CD4-positive, CD25-positive, alpha-beta regulatory T cell (primary cell): Measurements from ENCODE around the gene LCE1E. TPM values are rescaled to one million over a fixed set of nuclear protein-coding genes. Genes with fewer than 3 reads are reported as not detected.

ENCODE experiments used
- ATAC-seq, 2 donors: fragments of 150-1000 bp; cut with Tn5 transposase; one replicate each; pipeline ENCODE4 v1.10.0; 2021; ENCODE audit warnings: low read depth in 2 of 2, moderate number of reproducible peaks in 2 of 2, moderate library complexity in 1 of 2
- DNase-seq, 3 donors: peaks; one replicate each; pipeline versions ENCODE4 v3.0.0 to v3.0.0-alpha.2; 2012 to 2022; ENCODE audit warnings: mixed read lengths in 1 of 3
- H3K27ac ChIP-seq: one replicate; pipeline ENCODE4 v1.7.0; 2013; ENCODE audit warnings: mild to moderate bottlenecking, low read length; ENCODE audit not compliant: insufficient read depth, poor library complexity, severe bottlenecking
- H3K27me3 ChIP-seq: one replicate; pipeline ENCODE4 v1.7.0; 2013; ENCODE audit warnings: low read length; ENCODE audit not compliant: control insufficient read depth, insufficient read depth
- H3K36me3 ChIP-seq: one replicate; pipeline ENCODE4 v1.7.0; 2013; ENCODE audit warnings: mild to moderate bottlenecking, low read length, moderate library complexity; ENCODE audit not compliant: control insufficient read depth, insufficient read depth
- H3K4me1 ChIP-seq: 2 replicates; pipeline ENCODE4 v1.7.0; 2013; ENCODE audit warnings: mild to moderate bottlenecking, low read length; ENCODE audit not compliant: insufficient read depth, control insufficient read depth, poor library complexity, severe bottlenecking
- H3K4me3 ChIP-seq: one replicate; pipeline ENCODE4 v1.7.0; 2013; ENCODE audit warnings: low read depth, mild to moderate bottlenecking, low read length, moderate library complexity
- H3K9me3 ChIP-seq, 2 experiments: 1 replicate in 1 of 2; 2 replicates in 1 of 2; pipeline ENCODE4 v1.7.0; 2013; ENCODE audit warnings: low read length in 2 of 2, mild to moderate bottlenecking in 1 of 2, moderate library complexity in 1 of 2; ENCODE audit not compliant: control insufficient read depth in 2 of 2
- H3K27ac Mint-ChIP-seq, 3 donors: one replicate each; pipeline ENCODE4 v1.8.0; 2020 to 2022; ENCODE audit warnings: mild to moderate bottlenecking in 3 of 3, mixed read lengths in 3 of 3, moderate library complexity in 2 of 3
- H3K27me3 Mint-ChIP-seq: one replicate; pipeline ENCODE4 v1.8.0; 2022; ENCODE audit warnings: mild to moderate bottlenecking, mixed read lengths
- H3K36me3 Mint-ChIP-seq: one replicate; pipeline ENCODE4 v1.8.0; 2020; ENCODE audit warnings: mixed read lengths
- H3K4me1 Mint-ChIP-seq, 4 donors: one replicate each; pipeline ENCODE4 v1.8.0; 2020 to 2022; ENCODE audit warnings: mixed read lengths in 4 of 4, mild to moderate bottlenecking in 1 of 4
- H3K4me3 Mint-ChIP-seq, 4 donors: one replicate each; pipeline ENCODE4 v1.8.0; 2020 to 2022; ENCODE audit warnings: mild to moderate bottlenecking in 4 of 4, mixed read lengths in 4 of 4, moderate library complexity in 3 of 4
- H3K9me3 Mint-ChIP-seq, 7 donors: one replicate each; pipeline ENCODE4 v1.8.0; 2020 to 2022; ENCODE audit warnings: mixed read lengths in 7 of 7, mild to moderate bottlenecking in 3 of 7, moderate library complexity in 2 of 7
- polyA plus RNA-seq, 4 donors: library from polyadenylated mRNA; unstranded; fragments of 300-500 nt; fragmentation: Illumina TruSeq; gene quantifications; one replicate each; pipeline ENCODE4 v1.2.3, GENCODE V29; 2021
- total RNA-seq: library from RNA; stranded (reverse); gene quantifications from one replicate; pipeline ENCODE4 v1.2.3, GENCODE V29; 2022

The LCE1E gene
- total and polyA plus RNA-seq, 5 donors from 2014 or later = not detected

DNA sequence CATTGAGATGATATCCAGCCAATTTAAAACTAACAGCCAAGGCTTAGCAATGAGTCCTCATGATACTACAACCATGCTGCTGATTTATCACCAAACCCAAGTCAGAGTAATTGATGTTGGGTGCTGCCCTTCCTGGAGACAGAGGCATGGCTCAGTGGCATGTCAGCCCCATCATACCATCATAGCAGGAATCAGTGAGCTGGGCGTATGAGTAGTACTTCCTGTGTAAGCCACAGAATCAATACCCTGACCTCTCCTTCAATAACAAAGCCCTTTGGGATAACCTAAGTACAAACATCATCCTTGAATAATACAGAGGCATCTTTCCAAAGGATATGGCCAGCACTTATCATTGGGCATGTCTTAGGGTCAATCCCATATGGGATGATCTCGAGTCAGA is 3.0 kb upstream of the LCE1E start:
- no peaks in the 10 kb centered on the region for H3K36me3 Mint-ChIP-seq
- no peaks in the 10 kb centered on the region for H3K4me1 ChIP-seq

GRCh38 chr1:152795686-152796085 is 9.6 kb downstream of the LCE1E start:
- H3K27me3 Mint-ChIP-seq = peaks cover 21% of the 10 kb centered on the region
- H3K27me3 ChIP-seq = no peaks in the 10 kb centered on the region
- H3K4me3 Mint-ChIP-seq = no peak overlapping the region
- H3K4me1 ChIP-seq = no peaks in the 10 kb centered on the region
- H3K27ac ChIP-seq = no peak overlapping the region
- DNase-seq = no peak
- H3K9me3 Mint-ChIP-seq = peaks cover 0 to 3% (median 0%) of the 10 kb centered on the region in 7 donors
- H3K9me3 ChIP-seq = no peaks in the 10 kb centered on the region
- H3K27ac Mint-ChIP-seq = no peak overlapping the region
- no peak for ATAC-seq
- H3K4me3 ChIP-seq = no peak overlapping the region
- H3K4me1 Mint-ChIP-seq = no peaks in the 10 kb centered on the region
- H3K36me3 ChIP-seq = no peaks in the 10 kb centered on the region
- H3K36me3 Mint-ChIP-seq = no peaks in the 10 kb centered on the region

More for the DNA sequence above, 3.0 kb upstream of the LCE1E start:
- no peak overlapping the region for H3K4me3 Mint-ChIP-seq
- Histone ChIP-seq H3K4me3 (no peak overlapping the region), H3K27ac (no peak overlapping the region), H3K9me3 (no peaks in the 10 kb centered on the region), H3K36me3 (no peaks in the 10 kb centered on the region), H3K27me3 (peaks cover 7% of the 10 kb centered on the region)
- DNase-seq (no peak), ATAC-seq (no peak)
- H3K4me1 Mint-ChIP-seq = no peaks in the 10 kb centered on the region
- H3K27ac Mint-ChIP-seq = no peak overlapping the region
- peaks cover 0 to 2% (median 0%) of the 10 kb centered on the region in 7 donors for H3K9me3 Mint-ChIP-seq
- peaks cover 16% of the 10 kb centered on the region for H3K27me3 Mint-ChIP-seq

DNA sequence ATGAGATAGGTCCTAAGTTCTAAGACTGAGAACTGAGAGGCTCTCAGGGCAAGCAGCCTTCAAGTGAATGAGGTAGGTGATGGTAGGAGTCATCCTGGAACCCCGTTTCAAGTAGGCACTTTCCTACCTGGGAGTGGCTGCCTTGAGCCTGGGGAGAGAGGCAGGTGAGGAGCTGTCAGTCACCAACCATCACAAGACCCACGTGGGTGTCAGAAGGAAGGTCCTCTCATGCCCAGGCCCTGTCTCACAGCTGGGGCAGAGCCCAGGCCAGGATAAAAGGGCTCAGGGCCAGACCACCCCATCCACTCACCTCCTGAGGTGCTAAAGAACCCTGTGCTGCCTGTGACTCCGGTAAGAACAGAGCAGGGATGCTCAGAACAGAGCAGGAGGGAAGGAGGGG is 10.4 kb downstream of the LCE1E start, which contains the start of gene LCE1D:
TSS of gene LCE1D (plus strand) at position 301 of the 400 bp plus-strand sequence. CDS start 1,074 bp downstream, outside the sequence.
- Histone ChIP-seq H3K27me3 (no peaks in the 10 kb centered on the region), H3K36me3 (no peaks in the 10 kb centered on the region), H3K9me3 (no peaks in the 10 kb centered on the region), H3K4me1 (no peaks in the 10 kb centered on the region), H3K27ac (no peak within 1 kb of the TSS), H3K4me3 (no peak within 1 kb of the TSS)
- Mint-ChIP-seq H3K4me3 (no peak within 1 kb of the TSS), H3K4me1 (no peaks in the 10 kb centered on the region), H3K27me3 (peaks cover 21% of the 10 kb centered on the region), H3K9me3 (peaks cover 0 to 3% (median 0%) of the 10 kb centered on the region in 7 donors), H3K27ac (no peak within 1 kb of the TSS), H3K36me3 (no peaks in the 10 kb centered on the region)
- DNase-seq = no peak
- ATAC-seq = no peak

DNA sequence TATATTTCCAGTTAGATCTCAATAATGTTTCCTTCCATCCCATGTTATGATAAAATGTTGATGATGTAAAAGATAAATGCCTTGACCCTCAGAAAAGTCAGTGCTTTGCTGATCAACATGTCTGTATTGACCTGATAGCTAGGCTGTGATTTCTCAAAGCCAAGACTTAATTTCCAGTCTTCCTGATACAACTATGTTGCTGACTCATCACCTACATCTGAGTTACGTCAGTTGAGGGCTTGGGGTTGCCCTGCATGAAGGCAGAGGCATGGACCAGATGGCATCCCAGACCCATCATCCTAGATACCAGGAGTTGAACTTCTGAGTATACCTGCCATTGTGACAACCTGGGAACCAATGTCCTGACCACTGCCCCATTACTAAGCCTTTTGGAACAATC is 15.3 kb downstream of the LCE1E start:
- DNase-seq (no peak), ATAC-seq (no peak)
- H3K27ac ChIP-seq = no peak overlapping the region
- no peak overlapping the region for H3K4me3 ChIP-seq
- Mint-ChIP-seq H3K9me3 (peaks cover 0 to 3% (median 0%) of the 10 kb centered on the region in 7 donors), H3K4me3 (no peak overlapping the region), H3K27ac (no peak overlapping the region), H3K27me3 (peaks cover 36% of the 10 kb centered on the region), H3K4me1 (no peaks in the 10 kb centered on the region), H3K36me3 (no peaks in the 10 kb centered on the region)
- no peaks in the 10 kb centered on the region for H3K36me3 ChIP-seq
- peaks cover 6% of the 10 kb centered on the region for H3K27me3 ChIP-seq
- H3K4me1 ChIP-seq = no peaks in the 10 kb centered on the region
- H3K9me3 ChIP-seq = no peaks in the 10 kb centered on the region

- H3K36me3 Mint-ChIP-seq = no peaks in the 10 kb centered on the region
- H3K4me3 ChIP-seq = no peak within 1 kb of the TSS
- no peak within 1 kb of the TSS for H3K4me3 Mint-ChIP-seq
- ATAC-seq (no peak), DNase-seq (no peak)
- H3K4me1 Mint-ChIP-seq = no peaks in the 10 kb centered on the region
- H3K27me3 ChIP-seq = peaks cover 7% of the 10 kb centered on the region
- no peak within 1 kb of the TSS for H3K27ac ChIP-seq
- H3K27me3 Mint-ChIP-seq = peaks cover 21% of the 10 kb centered on the region
- peak within 1 kb of the TSS in 1 of 3 donors; percentile 20 for H3K27ac Mint-ChIP-seq
- no peaks in the 10 kb centered on the region for H3K4me1 ChIP-seq
- H3K9me3 ChIP-seq = no peaks in the 10 kb centered on the region
- no peaks in the 10 kb centered on the region for H3K36me3 ChIP-seq
- peaks cover 0 to 3% (median 0%) of the 10 kb centered on the region in 7 donors for H3K9me3 Mint-ChIP-seq
These were observed 20.5 kb downstream of the LCE1E start, which contains the start of gene LCE1C for GRCh38 chr1:152806576-152806975. LCE1C (minus strand) TSS chr1:152806651; CDS start chr1:152805478, 1,173 bp downstream.

DNA sequence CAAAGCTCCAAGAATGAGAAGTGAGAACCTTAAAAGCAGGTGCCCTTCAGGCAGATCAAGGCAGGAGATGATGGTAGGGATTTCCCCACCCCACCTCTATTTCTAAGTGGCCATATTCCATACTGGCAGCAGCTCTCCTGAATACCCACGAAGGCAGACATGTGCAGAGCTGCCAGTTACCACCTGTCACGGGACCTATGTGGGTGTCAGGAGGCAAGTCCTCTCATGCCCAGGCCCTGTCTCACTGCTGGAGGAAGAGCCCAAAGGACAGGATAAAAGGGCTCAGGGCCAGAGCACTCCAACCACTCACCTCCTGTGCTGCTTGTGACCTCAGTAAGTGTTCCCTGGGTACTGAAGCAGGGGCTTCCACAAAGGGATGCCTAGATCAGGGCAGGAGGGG is 25.0 kb downstream of the LCE1E start:
- Histone ChIP-seq H3K27me3 (peaks cover 4% of the 10 kb centered on the region), H3K9me3 (no peaks in the 10 kb centered on the region), H3K36me3 (no peaks in the 10 kb centered on the region), H3K4me1 (no peaks in the 10 kb centered on the region), H3K4me3 (no peak overlapping the region), H3K27ac (no peak overlapping the region)
- no peaks in the 10 kb centered on the region for H3K36me3 Mint-ChIP-seq
- H3K9me3 Mint-ChIP-seq = peaks cover 0 to 5% (median 0%) of the 10 kb centered on the region in 7 donors
- no peak overlapping the region for H3K27ac Mint-ChIP-seq
- no peak overlapping the region for H3K4me3 Mint-ChIP-seq
- H3K4me1 Mint-ChIP-seq = no peaks in the 10 kb centered on the region
- ATAC-seq (no peak), DNase-seq (no peak)
- peaks cover 5% of the 10 kb centered on the region for H3K27me3 Mint-ChIP-seq

DNA sequence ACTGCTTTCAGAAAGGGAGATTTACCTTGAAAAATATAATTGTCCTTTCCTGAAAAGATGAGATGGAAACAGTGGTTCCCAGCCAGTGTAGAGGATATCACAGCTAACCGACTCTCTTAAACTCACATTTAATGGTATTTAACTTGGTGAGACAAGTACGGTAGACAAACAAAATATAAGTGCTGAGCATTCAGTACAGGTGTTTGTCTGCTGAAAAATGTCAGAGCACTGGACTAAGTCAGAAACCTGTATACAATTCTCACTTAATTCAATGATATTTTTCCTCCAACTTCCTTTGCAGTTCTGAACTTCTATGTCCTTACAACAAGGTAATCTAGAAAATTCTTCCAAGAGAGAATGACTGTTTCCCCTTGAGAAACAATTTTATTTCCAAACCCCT is 25.6 kb downstream of the LCE1E start, which contains the start of gene LCE1B:
TSS of gene LCE1B (plus strand) at position 301 of the 400 bp plus-strand sequence. CDS start 476 bp downstream, outside the sequence.
- ATAC-seq (no peak), DNase-seq (no peak)
- no peaks in the 10 kb centered on the region for H3K36me3 Mint-ChIP-seq
- Histone ChIP-seq H3K36me3 (no peaks in the 10 kb centered on the region), H3K9me3 (no peaks in the 10 kb centered on the region), H3K27me3 (peaks cover 2% of the 10 kb centered on the region), H3K4me3 (no peak within 1 kb of the TSS), H3K4me1 (no peaks in the 10 kb centered on the region), H3K27ac (no peak within 1 kb of the TSS)
- H3K9me3 Mint-ChIP-seq = peaks cover 0 to 5% (median 0%) of the 10 kb centered on the region in 7 donors
- no peaks in the 10 kb centered on the region for H3K4me1 Mint-ChIP-seq
- H3K4me3 Mint-ChIP-seq = no peak within 1 kb of the TSS
- no peak within 1 kb of the TSS for H3K27ac Mint-ChIP-seq
- peaks cover 4% of the 10 kb centered on the region for H3K27me3 Mint-ChIP-seq

DNA sequence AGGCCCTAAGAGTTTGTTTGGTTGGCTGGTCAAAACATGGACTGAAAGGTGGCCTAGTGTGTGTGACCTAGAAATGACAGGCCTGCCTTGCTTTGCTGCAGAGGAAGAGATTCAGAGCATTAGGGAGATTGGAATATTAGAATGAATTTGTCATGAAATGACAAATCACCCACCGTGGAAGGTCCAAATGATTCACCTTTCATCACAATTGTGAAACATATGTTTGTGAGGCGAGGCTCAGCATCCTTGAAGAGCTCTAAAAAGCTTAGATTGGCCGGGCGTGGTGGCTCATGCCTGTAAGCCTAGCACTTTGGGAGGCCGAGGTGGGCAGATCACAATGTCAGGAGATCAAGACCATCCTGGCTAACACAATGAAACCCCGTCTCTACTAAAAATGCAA is 31.3 kb downstream of the LCE1E start:
- no peak for ATAC-seq
- Histone ChIP-seq H3K4me3 (no peak overlapping the region), H3K27ac (no peak overlapping the region), H3K36me3 (no peaks in the 10 kb centered on the region), H3K4me1 (no peaks in the 10 kb centered on the region), H3K27me3 (no peaks in the 10 kb centered on the region), H3K9me3 (no peaks in the 10 kb centered on the region)
- peaks cover 0 to 5% (median 0%) of the 10 kb centered on the region in 7 donors for H3K9me3 Mint-ChIP-seq
- H3K4me3 Mint-ChIP-seq = no peak overlapping the region
- no peak for DNase-seq
- no peaks in the 10 kb centered on the region for H3K36me3 Mint-ChIP-seq
- peaks cover 4% of the 10 kb centered on the region for H3K27me3 Mint-ChIP-seq
- no peaks in the 10 kb centered on the region for H3K4me1 Mint-ChIP-seq
- H3K27ac Mint-ChIP-seq = no peak overlapping the region
